Hindlimb muscle (tissue), 1 donor: ENCODE measurements around the gene CDC42EP3. TPM values are rescaled to one million over a fixed set of nuclear protein-coding genes. Genes with fewer than 3 reads are reported as not detected.

ENCODE experiments used
- DNase-seq: peaks from one replicate; pipeline ENCODE4 v3.0.0-alpha.2; 2013
- polyA plus RNA-seq: library from polyadenylated mRNA; unstranded; fragments of 120-200 nt; gene quantifications from one replicate; pipeline ENCODE4 v1.2.1, GENCODE V29; 2013; ENCODE audit not compliant: insufficient read length

Gene CDC42EP3
- polyA plus RNA-seq, 1 donor = 40.1 TPM

DNA sequence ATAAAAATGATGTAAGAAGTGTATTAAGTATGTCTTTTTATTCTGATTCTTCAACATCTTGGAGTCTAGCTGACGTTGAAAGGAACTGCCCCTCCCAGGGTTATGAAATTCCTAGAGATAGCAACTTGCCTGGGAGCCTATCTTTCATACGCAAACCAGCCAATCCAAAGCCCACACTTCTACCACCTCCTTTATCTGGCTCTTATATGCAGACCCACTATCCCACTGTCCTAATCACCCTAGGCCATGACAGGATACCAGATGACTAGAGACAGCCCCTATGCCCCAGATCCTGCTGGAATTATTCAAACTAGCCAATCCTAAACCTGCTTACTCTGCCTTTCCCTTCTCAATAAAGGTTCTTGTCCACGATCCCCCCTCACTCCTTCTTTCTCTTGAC is 11.8 kb upstream of the CDC42EP3 start:
- DNase-seq = no peak

DNA sequence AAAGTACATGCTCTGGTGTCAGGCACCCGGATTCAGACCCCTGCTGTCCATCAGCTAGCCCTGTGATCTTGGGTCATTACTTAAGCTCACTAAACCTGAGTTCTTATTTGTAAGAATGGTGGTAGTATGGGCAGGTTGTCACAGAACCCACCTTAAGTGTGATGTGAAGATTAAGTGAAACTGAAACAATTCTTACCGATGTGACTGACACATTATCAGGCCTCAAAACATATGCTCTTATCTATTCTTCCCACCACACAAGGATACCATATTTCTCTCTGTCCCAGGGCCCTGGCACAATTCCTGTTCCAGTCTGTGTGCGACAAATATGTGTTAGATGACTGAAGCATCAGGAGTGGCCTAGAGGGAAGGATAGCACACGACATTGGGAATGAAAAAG is 11.0 kb upstream of the CDC42EP3 start:
- no peak for DNase-seq

DNA sequence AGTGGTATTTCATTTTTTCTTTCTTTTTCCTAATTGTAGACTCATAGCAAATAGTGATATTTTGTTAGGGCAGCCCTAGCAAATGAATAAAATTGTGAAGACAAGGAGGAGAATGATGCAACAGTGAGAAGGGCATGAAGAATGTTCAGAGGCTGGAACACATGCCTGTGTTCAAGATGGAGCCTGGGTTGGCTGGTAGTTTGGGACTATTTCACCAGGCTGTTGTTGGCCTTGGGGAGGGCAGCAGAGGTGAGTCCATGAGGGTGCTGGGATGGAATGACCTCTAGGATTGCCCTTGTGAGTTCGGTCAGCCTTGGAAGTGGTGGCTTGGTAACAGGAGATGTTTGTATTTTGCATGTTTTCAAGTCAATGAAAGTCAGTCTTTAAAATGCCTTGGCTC is 10.1 kb upstream of the CDC42EP3 start:
- no peak for DNase-seq

DNA sequence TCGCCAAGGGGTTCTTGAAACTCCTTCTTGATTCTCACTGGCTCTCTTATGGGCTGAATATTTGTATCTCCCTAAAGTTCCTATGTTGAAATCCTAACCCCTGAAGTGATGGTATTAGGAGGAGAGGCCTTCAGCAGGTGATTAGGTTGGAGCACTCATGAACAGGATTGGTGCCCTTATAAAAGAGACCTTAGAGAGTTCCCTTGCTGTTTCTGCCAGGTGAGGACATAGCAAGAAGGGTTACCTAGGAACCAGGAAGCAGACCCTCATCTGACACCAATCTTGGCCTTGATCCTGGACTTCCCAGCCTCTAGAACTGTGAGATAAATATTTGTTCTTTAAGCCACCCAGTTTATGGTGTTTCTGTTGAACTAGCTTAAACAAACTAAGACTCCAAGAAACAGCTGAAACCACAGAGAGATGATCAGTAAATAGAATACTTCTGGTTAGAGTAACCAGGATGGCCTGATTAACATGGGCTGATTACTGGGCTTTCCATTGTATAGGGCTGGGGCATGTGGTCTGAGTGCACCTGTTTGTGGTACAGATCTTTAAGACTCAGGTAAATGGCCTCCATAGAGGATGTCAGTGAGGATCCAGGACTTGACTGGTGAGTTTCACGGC is 7.7 kb upstream of the CDC42EP3 start:
- no peak for DNase-seq

DNA sequence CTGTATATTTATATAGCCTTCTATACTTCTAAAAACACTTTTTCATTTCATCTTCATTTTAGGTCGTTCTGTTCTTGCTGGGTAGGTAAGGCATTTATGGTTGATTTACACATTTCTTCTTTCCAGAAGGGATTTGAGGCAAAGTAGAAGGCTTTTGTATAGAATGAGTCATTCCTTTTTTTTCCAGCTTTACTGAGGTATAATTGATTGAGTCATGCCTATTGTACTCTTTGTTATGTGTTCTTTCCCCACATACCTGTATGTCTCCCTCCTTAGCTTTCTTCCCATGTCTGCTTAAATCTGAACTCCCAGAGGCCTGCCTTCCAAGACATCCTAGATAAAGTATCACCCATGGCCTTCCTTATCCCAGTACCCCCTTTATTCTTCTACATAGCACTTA is 4.8 kb upstream of the CDC42EP3 start:
- no peak for DNase-seq

DNA sequence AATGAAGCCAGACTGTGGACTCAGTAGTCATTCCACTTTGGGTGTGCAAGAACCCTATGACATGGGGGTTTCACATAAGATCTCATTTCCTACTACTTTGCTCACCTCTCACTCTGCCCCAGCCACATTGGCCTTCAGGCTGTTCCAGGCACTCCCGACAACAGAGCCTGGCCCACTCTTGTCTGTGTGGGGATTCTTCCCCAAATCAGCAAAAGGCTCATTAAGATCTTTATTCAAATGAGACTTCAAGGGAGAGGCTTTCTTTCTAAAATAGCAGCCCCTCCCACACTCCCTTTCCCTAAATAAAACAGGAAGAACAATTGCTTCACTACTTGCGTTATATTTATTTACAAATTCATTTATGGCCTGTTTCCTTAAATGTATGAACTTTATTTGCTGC is 3.5 kb upstream of the CDC42EP3 start:
- DNase-seq = no peak

DNA sequence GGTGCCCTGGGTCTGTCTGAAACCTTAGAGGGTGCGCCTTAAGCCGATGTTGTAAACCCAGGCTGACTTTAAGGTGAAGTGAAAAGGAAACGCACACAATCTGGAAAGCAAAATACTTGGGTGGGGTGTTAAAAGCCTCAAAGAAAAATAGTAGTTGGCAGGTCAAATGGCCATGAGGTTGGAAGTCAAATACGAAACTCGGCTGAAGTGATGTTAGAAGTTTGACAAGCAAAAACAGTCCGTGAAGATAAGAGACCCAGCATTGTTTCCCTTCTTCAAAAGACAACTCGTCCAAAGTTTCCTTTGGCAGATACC is 1.4 kb upstream of the CDC42EP3 start:
- no peak for DNase-seq

DNA sequence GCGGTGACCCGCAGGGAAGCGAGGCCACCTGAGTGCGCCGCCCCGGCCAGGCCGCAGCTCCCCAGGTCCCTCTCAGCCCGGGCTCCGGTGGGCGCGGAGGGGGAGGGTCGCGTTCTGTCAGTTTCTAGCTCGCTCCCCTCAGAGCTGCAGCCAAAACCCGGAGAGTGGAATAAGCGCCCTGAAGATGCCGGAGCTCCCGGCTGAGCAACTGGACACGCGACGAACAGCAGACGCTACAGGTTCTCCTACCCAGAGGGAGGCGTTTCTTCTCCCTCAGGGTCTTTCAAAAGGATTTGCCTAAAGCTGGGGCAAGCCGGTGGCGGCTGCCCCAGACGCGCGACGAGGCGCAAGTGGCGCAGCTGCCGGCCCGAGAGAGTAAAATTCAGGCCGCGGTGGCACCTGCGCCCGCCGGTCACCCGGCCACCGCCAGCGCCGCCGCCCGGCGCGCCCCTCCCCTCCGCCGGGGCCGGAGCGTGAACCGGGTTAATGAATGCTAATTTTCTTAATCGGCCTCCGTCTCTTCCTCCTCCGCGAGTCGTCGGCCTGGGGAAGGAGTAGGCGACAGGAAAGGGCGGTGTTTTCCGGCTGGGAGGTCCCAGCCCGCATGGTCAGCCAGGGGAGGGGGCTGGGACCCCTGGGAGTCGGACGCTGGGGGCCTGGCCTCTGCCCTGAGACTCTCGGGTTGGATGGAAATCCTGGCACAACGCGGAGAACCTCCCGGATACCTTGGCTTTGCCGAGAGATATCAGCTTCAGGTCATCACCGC is 845 bp upstream of the CDC42EP3 start:
- DNase-seq = peak; percentile 84

DNA sequence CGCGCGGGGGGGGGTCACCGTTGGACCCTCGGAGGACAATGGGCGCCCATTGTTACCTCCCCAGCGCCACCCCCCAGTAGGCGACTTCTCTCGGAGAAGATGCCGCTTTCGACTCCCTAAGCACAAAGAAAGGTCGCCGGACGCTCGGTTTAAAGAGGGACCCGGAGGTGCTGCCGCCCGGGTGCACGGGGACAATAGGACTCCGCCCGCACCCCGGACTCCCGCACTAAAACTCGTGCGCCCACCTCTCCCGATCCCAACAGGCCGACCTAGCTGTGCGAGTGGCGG is 318 bp upstream of the CDC42EP3 start:
- DNase-seq = peak; percentile 23

DNA sequence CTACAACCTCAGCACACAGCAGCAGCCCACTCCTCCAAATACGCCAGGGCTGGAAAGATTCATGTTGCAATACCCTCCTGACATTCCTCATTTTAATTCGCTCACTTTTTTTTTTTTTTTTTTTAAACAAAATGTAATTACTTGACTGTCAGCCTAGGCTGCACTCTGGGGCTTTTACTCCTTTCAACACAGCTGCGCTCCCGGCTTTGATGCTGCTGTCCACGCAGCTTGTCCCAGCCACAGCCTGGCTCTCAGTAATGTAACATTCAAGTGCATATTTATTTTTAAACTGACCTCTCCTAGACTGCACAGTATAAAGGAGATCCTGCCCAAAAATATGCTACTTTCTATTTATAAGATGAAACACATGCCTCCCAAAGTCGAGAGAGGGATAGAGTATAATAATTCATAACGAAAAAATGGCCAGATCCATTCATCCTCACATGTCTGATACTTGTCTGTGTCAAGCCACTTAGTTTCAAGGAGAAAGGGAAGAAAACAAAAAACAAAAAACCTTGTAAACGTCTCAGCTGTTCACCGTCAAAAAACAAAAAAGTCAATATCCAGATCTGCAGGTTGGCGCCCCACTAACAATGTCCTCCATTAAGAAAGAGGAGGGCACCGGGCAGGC is 949 bp downstream of the CDC42EP3 start:
- no peak for DNase-seq

DNA sequence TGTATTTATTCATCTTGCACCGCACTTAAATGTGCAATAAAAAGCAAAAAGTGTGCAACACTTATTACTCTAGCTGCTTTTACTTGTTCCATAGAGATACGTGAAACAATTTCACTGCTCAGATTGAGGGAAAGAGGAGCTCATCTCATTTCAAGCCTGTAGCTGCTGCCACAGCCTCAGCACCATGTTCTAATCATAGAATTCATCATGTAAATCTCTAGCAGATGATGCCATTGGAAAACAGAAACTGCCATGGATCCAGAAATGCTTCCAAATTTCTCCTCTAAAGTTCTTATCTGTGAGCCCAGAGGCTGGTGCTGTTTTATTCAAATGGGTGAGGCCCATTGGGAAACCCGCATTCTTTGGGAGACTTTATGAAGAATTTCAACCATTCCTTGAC is 2.0 kb downstream of the CDC42EP3 start:
- DNase-seq = no peak

DNA sequence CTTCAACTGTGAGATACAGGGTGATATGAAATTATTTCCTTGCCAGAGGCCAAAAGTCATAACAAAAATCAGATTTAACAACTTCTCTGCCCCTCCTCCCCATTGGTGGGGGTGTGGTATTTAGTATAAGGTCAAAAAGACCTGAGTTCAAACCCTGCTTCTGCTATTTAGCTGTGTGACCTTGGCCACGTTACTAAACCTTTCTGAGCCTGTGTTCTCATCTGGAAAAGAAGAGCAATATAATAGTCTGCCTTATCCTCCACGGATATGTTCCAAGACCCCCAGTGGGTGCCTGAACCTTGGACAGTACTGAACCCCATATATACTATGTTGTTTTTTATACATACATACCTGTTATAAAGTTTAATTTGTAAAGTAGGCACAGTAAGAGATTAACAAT is 3.7 kb downstream of the CDC42EP3 start:
- no peak for DNase-seq

DNA sequence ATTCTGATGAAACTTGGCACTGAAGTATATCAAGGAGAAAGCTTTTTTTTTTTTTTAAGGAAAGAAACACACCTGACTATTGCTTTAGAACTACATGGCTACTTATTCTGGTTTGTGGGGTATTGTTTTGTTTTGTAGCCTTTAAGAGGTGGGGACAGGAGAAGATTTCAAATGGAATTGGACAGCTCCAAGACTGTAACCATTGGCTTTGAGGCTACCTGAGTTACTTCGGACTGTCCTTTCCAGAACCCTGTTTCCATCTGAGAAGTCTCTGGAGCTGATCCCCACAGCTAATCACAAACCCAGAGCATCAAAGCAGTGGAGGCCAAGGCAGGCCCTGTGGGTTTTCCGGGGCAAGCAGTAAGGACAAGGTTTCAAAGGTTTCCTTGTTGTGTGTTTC is 4.7 kb downstream of the CDC42EP3 start:
- no peak for DNase-seq

DNA sequence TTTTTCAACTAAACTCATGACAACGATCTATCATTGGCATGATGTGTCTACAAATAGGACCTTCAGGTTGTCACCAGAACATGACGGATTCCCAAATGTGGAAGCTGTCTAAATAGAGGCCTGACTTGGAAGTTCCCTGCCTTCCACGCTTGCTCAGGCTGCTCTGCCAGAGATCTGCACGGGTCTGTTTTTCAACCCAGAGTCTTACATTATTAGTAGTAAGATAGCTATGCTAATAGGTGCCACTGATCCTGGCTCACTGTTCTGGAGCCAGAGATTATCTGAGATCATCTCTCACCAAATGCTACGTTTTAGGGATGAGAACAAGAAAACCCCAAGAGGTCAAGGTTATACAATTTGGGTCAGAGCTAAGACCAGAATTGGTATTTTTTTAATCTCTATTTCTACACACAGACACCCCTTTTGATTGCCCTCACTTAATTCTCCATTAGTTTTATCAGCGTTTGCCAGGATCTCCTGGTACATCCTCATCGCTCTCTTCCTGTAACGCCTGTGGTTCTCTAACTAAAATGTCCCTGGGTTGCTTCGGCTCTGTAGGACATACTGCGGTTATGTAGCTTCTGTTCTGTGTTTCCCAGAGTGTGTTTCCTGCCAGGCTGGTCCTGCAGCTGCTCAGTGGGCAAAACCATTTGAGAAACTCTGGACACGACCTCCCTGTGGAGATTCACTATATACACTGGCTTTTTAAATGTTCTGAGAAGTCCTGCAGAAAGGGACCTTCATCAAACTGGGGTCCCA is 5.7 kb downstream of the CDC42EP3 start:
- DNase-seq = no peak

DNA sequence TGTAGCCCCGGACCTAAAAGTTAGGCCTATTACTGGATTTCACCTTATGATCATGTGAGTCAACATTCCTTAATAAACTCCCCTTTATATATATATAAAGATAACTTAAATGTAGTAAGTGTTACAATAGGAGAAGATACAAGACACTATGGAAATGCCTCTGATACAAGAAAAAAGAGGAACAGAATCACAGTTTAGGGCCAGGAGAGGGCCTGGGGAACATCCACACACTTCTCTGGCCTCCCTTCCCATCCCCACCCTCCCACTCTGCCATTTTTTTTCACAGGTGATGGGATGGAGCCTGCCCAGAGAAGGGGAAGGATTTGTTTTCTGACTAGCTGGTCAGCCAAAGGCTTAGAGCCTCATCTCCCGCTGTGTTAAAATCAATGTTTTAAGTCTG is 6.4 kb downstream of the CDC42EP3 start:
- no peak for DNase-seq

DNA sequence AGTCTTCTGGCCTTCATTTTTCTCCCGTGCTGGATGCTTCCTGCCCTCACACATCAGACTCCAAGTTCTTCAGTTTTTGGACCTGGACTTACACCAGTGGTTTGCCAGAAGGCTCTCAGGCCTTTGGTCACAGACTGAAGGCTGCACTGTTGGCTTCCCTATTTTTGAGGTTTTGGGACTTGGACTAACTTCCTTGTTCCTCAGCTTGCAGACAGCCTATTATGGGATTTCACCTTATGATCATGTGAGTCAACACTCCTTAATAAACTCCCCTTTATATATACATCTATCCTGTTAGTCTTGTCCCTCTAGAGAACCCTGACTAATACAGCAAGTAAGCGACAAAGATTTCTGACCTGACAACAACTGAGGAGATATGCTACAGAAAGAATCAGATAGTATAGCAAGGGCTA is 7.2 kb downstream of the CDC42EP3 start:
- DNase-seq = no peak

DNA sequence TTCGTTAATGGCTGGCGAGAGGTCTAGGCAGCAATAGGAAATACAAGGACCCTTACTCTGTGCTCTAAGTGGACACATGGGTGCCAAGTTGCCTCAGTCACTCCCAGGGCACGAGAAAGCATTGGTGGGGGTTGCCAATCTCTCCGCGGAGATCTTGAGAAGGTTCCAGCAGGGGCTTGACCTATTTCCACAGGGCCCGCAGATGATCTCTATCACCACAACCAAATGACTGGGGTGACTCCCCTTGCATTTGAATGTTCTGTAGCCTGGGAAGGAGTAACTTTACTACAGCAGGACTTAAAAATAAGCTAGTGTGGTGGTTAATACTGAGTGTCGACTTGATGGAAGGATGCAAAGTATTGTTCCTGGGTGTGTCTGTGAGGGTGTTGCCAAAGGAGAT is 8.1 kb downstream of the CDC42EP3 start:
- DNase-seq = no peak

DNA sequence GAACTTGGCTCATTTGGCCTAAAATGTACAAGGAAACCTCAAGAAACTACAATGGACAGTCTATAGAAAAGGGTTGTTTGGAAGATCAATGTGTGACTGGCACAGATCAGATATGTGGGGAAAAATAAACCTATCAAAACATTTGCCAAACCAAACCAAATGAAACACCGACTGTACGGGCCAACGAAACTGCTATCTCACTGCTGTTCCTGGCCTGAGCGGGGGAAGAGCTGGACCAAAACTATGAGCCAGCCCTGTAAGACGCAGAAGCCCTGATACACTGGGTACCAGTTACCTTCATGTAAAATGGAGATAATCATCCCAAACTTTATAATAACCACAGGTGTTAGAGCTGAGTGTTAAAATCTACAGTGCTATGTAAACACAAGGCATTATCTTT is 11.7 kb downstream of the CDC42EP3 start:
- DNase-seq = no peak

DNA sequence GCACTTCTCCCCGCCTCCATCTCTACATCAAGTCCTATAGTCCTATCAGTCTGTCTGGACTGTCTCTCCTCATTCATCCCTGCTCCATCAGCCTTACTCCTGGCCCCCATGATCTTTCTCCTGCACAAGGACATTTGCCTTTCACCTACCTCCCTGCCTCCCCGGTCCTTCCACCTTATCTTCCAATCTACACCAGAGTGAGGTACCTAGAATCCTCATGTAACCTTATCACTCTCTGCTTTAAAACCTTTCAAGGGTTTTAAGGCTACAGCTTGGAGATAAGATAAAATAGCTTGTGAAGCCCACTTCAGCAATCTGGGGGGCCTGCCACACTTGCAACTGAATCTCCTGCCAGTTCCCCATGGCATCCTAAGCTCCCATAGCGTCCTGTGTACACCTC is 12.8 kb downstream of the CDC42EP3 start:
- no peak for DNase-seq

DNA sequence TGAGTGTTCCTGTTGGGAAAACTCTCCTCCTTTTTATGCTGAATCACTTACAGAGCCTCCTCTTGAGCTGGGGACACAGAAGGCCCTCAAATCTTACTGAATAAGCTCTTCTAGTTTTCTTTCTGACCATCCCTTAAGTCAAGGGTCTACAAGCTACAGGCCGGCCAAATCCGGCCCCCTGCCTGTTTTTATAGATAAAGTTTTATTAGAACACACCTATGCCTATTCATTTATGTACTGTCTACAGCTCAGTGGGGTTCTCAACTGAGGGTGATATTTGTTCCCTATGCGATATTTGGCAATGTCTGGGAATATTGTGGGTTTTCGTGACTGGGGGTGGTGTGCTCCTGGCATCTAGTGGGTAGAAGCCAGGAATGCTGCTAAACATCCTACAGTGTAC is 14.0 kb downstream of the CDC42EP3 start:
- no peak for DNase-seq

DNA sequence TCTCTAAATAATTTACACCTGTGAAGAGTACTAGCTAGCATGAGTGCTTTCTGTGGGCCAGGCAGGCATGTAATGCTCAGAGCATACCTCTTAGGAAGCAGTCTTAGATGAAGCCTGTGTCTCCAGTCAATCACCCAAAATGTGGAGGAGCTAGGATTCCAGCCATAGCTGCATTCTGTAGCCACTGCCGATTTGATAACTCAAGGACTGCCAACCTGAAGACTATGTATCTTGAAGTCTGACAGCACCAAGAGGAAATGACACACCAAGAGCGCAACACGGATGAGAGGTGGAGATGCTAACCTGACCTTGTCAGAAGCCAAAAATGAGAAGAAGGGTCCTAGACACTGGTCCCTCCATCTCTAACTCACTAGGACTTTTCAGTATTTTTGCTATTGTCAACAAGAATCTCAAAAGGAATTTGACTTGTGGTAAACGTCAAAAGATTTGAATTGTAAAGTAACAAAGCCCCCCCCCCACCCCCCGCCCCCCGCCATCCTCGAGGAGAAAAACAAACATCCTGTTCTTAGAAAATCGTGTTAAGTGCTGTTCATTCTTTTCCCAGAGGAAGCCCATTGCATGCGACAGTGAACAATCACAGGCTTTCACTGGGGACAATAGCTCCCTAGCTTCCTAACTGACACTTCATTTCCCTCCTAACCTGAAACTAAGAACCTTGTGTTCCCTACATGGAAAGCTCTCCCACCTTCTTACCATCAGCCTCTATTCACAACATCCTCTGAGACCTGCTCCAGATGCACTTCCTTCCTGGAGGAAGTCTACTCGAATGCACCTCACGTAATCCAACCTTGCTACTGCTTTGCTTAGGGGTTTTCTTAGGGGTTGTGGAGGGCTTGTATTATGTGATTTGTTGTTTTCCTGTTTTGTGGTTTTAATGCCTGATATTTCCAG is 14.7 kb downstream of the CDC42EP3 start:
- no peak for DNase-seq

DNA sequence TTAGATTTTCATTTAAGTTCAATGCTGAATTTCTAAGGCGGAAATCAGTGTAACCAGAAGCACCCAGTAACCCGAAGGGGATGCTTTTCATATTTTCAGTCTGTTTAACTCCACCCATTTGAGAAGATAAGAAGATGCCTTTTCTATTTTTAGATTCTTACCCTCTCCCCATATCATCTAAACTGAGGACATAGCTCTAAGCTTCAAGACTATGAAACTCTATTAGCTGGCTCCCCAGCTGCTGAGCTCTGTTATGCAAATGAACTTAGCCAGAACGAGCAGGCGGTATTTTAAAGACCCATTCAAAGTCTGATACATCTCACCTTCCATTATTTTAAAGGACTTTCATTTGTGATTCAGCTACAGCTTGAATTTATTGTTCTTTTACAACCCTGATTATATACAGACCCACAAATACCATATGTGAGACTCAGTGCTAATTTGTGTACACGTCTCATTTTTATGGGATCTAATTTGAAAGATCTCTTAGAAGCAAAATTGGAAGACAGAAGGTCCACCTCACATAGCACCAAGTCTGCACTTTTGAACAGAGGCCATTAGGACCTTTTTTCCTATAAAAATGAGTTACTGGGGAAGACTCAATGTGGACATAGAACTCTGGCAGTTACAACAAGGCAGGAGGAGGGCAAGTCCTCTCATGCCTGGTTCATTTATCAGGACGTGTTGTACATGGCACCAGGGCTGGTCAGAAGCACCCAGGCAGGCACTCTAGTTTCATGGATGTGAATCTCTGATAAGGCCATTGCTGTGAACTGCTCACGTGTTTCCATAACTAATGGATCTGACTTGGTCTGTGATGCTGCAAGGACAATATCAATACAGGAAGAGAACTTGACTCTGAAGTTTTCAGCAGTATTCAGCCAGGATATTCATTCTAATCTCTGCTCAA is 16.3 kb downstream of the CDC42EP3 start:
- DNase-seq = no peak
